HCT116 (cell line): ENCODE results near the gene CTAGE1. TPM values are rescaled to one million over a fixed set of nuclear protein-coding genes. Genes with fewer than 3 reads are reported as not detected.

Source experiments
- ATAC-seq: fragments of 200-7000 bp; cut with Tn5 transposase; 2 replicates; pipeline ENCODE4 v1.9.1; 2020; ENCODE audit warnings: mild to moderate bottlenecking, moderate library complexity
- BruUV-seq: library from RNA; stranded (reverse); fragments of 400-500 nt; replicated peaks from 2 replicates; lab custom pipeline; 2021; lab: Mats Ljungman, UMichigan
- CTCF ChIA-PET: fragments of 300-600 bp; sonication (Branson Sonifier 250); formaldehyde crosslinking; loops from one replicate; lab custom pipeline; 2021; ENCODE audit warnings: antibody characterized with exemption; lab: Charles Lee
- POLR2A ChIA-PET: fragments of 300-600, 350-600 bp; sonication (Branson Sonifier 250); formaldehyde crosslinking; loops from one replicate; lab custom pipeline; 2021; ENCODE audit warnings: antibody characterized with exemption; lab: Charles Lee
- RAD21 ChIA-PET, 2 experiments: fragments of 300-600 bp; sonication (Branson Sonifier 250); formaldehyde crosslinking; loops; one replicate each; lab custom pipeline; 2023; ENCODE audit warnings: low total read pairs in 2 of 2; ENCODE audit not compliant: uncharacterized antibody in 2 of 2, unreplicated experiment in 2 of 2, low non-redundant PET in 1 of 2; lab: Charles Lee
- DNase-seq: peaks from one replicate; pipeline ENCODE4 v3.0.0-alpha.2; 2010; ENCODE audit warnings: low read depth, low spot score
- H2AFZ ChIP-seq: fragments of 200-600 bp; shearing (Covaris generic), sonication (generic); 2 replicates; pipeline ENCODE4 v1.6.1; 2017; ENCODE audit warnings: low read depth, mixed run types, mixed read lengths, antibody characterized with exemption, low read length; ENCODE audit not compliant: poor library complexity, severe bottlenecking
- H3K27ac ChIP-seq: 2 replicates; pipeline ENCODE4 v1.5.1; 2012; ENCODE audit warnings: low read depth, low read length
- H3K27me3 ChIP-seq: fragments of 200-600 bp; sonication (generic); 2 replicates; pipeline ENCODE4 v1.6.1; 2016; ENCODE audit warnings: mixed run types, low read length, mixed read lengths; ENCODE audit not compliant: insufficient read depth
- H3K36me3 ChIP-seq, 2 experiments: fragments of 200-500 bp in 1 of 2; fragments of 200-600 bp in 1 of 2; sonication (Bioruptor generic) in 1 of 2; sonication (generic) in 1 of 2; 2 replicates each; pipeline versions ENCODE4 v1.5.1 to v1.6.1; 2014 to 2016; ENCODE audit warnings: low read length in 2 of 2, inconsistent platforms in 1 of 2, mixed read lengths in 1 of 2, mixed run types in 1 of 2; ENCODE audit not compliant: insufficient read depth in 2 of 2, control insufficient read depth in 1 of 2
- H3K4me1 ChIP-seq, 2 experiments: fragments of 200-600 bp in 1 of 2; sonication (generic) in 1 of 2; 2 replicates each; pipeline versions ENCODE4 v1.5.1 to v1.6.1; 2012 to 2017; ENCODE audit warnings: low read length in 2 of 2, inconsistent platforms in 1 of 2, mild to moderate bottlenecking in 1 of 2, mixed read lengths in 1 of 2, mixed run types in 1 of 2, moderate library complexity in 1 of 2; ENCODE audit not compliant: insufficient read depth in 2 of 2, control insufficient read depth in 1 of 2
- H3K4me2 ChIP-seq: fragments of 200-600 bp; sonication (generic); 2 replicates; pipeline ENCODE4 v1.6.1; 2017; ENCODE audit warnings: mixed run types, low read length, mixed read lengths
- H3K4me3 ChIP-seq, 2 experiments: fragments of 200-600 bp in 1 of 2; sonication (generic) in 1 of 2; replicated peaks in 1 of 2; 2 replicates each; pipeline ENCODE4 v1.5.1; 2011 to 2016; ENCODE audit warnings: low read length in 2 of 2, control low read depth in 1 of 2, low read depth in 1 of 2, mild to moderate bottlenecking in 1 of 2, mixed read lengths in 1 of 2, mixed run types in 1 of 2
- H3K79me2 ChIP-seq: fragments of 200-600 bp; sonication (generic); 2 replicates; pipeline ENCODE4 v1.6.1; 2017; ENCODE audit warnings: mild to moderate bottlenecking, mixed run types, low read length, moderate library complexity, mixed read lengths; ENCODE audit not compliant: insufficient read depth
- H3K9ac ChIP-seq: fragments of 200-600 bp; sonication (generic); 2 replicates; pipeline ENCODE4 v1.6.1; 2016; ENCODE audit warnings: low read length, mixed read lengths
- H3K9me2 ChIP-seq: fragments of 200-600 bp; sonication (generic), shearing (Covaris generic); 2 replicates; pipeline ENCODE4 v1.6.1; 2017; ENCODE audit warnings: mixed run types, mild to moderate bottlenecking, moderate library complexity; ENCODE audit not compliant: insufficient read depth
- H3K9me3 ChIP-seq, 2 experiments: fragments of 200-500 bp in 1 of 2; fragments of 200-600 bp in 1 of 2; sonication (Bioruptor generic) in 1 of 2; sonication (generic) in 1 of 2; 2 replicates each; pipeline ENCODE4 v1.6.1; 2014 to 2017; ENCODE audit warnings: low read length in 2 of 2, mixed read lengths in 2 of 2, inconsistent platforms in 1 of 2, low read depth in 1 of 2, mild to moderate bottlenecking in 1 of 2, mixed run types in 1 of 2, moderate library complexity in 1 of 2; ENCODE audit not compliant: control insufficient read depth in 1 of 2, insufficient read depth in 1 of 2
- H4K20me1 ChIP-seq: fragments of 200-600 bp; sonication (generic), shearing (Covaris generic); 2 replicates; pipeline ENCODE4 v1.6.1; 2017; ENCODE audit warnings: mixed run types, mild to moderate bottlenecking, moderate library complexity; ENCODE audit not compliant: insufficient read depth
- FOSL1 ChIP-seq: IDR thresholded peaks from 2 replicates; pipeline ENCODE4 v1.6.1; 2012; ENCODE audit warnings: low read depth
- POLR2AphosphoS5 ChIP-seq: IDR thresholded peaks from 2 replicates; pipeline ENCODE4 v1.6.1; 2011; ENCODE audit warnings: mild to moderate bottlenecking, low read depth, low read length, moderate library complexity
- SP1 ChIP-seq: IDR thresholded peaks from 2 replicates; pipeline ENCODE4 v1.6.1; 2012; ENCODE audit warnings: low read depth
- TCF7L2 ChIP-seq: IDR thresholded peaks from 2 replicates; pipeline ENCODE4 v1.7.0; 2011; ENCODE audit warnings: borderline replicate concordance, inconsistent platforms; ENCODE audit not compliant: insufficient read depth, insufficient read length; ENCODE audit errors: extremely low read depth
- ZFX ChIP-seq: fragments of 450-650 bp; IDR thresholded peaks from 2 replicates; pipeline ENCODE4 v1.6.1; 2017
- intact Hi-C: fragments of 100-400 bp; cut with micrococcal nuclease; formaldehyde crosslinking; loops from 2 replicates; pipeline ENCODE4 v1.10.0; 2022
- total RNA-seq: library from RNA; stranded (reverse); gene quantifications from one replicate; pipeline ENCODE4 v1.2.1, GENCODE V29; 2021; ENCODE audit not compliant: unreplicated experiment
- TF ChIP-seq, protein P1 (sequence below), 3 experiments: fragments of 200-600 bp in 1 of 3; sonication (generic) in 1 of 3; IDR thresholded peaks in 2 of 3; conservative IDR thresholded peaks in 1 of 3; 2 replicates each; pipeline ENCODE4 v1.5.1; 2012 to 2017; ENCODE audit warnings: low read depth in 2 of 3, low read length in 2 of 3, antibody characterized with exemption in 1 of 3, borderline replicate concordance in 1 of 3, control low read depth in 1 of 3, mild to moderate bottlenecking in 1 of 3, mixed read lengths in 1 of 3, mixed run types in 1 of 3, moderate library complexity in 1 of 3; ENCODE audit not compliant: insufficient read depth in 1 of 3
- TF ChIP-seq, protein P2 (sequence below): IDR thresholded peaks from 2 replicates; pipeline ENCODE4 v1.6.1; 2012

CTAGE1 gene
- total RNA-seq, 1 experiment from 2014 or later: not detected

DNA sequence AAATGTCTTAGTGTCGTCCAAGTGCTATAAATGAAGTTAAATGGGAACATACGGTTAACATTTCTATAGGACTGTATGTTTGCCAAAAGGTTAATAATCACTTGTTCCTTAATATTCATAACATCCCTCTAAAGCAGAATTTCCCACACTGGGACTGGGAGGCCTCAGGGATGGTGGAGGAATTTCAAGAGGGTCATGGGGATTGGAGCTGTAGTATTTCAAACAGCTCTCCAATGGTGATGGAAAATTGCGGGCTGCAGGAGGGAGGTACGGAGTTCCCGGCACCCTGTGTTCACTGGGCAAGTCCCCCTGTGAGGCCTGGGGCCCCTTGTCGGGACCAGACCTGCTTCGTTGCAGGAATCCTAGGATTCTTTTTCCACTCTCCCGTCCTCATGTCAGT lies 39.8 kb upstream of the CTAGE1 start:
- Histone ChIP-seq H3K27me3 (no peaks in the 10 kb centered on the region), H3K9me2 (no peaks in the 10 kb centered on the region), H3K9me3 (no peaks in the 10 kb centered on the region), H3K27ac (no peak overlapping the region), H2AFZ (no peak overlapping the region), H4K20me1 (no peaks in the 10 kb centered on the region), H3K4me2 (no peak overlapping the region), H3K4me3 (no peak overlapping the region), H3K9ac (no peak overlapping the region), H3K4me1 (no peaks in the 10 kb centered on the region), H3K79me2 (no peaks in the 10 kb centered on the region), H3K36me3 (no peaks in the 10 kb centered on the region)
- ATAC-seq (no peak), DNase-seq (no peak)
- BruUV-seq: no TSS peak
- TF ChIP-seq, protein P1, sequence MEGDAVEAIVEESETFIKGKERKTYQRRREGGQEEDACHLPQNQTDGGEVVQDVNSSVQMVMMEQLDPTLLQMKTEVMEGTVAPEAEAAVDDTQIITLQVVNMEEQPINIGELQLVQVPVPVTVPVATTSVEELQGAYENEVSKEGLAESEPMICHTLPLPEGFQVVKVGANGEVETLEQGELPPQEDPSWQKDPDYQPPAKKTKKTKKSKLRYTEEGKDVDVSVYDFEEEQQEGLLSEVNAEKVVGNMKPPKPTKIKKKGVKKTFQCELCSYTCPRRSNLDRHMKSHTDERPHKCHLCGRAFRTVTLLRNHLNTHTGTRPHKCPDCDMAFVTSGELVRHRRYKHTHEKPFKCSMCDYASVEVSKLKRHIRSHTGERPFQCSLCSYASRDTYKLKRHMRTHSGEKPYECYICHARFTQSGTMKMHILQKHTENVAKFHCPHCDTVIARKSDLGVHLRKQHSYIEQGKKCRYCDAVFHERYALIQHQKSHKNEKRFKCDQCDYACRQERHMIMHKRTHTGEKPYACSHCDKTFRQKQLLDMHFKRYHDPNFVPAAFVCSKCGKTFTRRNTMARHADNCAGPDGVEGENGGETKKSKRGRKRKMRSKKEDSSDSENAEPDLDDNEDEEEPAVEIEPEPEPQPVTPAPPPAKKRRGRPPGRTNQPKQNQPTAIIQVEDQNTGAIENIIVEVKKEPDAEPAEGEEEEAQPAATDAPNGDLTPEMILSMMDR (IDR thresholded peaks at IDR 0.05 in 2 of 3, conservative IDR thresholded peaks at IDR 0.05 in 1 of 3; ENCODE audit: borderline replicate concordance in 1 of 3, insufficient read depth in 1 of 3, low read depth in 2 of 3, low read length in 2 of 3): no peak
- CTCF ChIA-PET: no interaction called here
- intact Hi-C loops: no loop called here
- POLR2A ChIA-PET: no interaction called here
- RAD21 ChIA-PET: no interaction called here

DNA sequence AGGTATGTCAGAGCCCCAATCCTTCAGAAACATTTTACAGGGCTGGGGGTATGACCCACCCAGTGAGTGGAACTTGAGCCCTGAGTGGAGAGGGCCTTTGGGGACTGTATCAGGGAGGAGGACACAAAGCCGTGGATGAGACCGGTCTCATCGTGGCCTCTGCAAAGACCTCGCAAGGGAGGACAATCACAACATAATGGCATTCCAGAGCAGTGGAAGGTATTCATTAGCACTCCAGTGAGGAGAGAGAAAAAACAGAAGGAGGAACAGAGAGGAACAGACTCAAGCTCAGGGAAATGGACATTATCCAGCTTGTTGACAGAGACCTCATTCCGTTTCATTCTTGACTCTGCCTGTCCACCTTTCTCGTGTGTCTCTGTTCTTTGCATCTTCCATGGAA lies 38.8 kb upstream of the CTAGE1 start:
- intact Hi-C loops: no loop called here
- POLR2A ChIA-PET: no interaction called here
- BruUV-seq: no TSS peak
- H2AFZ ChIP-seq: no peak overlapping the region
- no peaks in the 10 kb centered on the region for H3K9me2 ChIP-seq
- H4K20me1 ChIP-seq: no peaks in the 10 kb centered on the region
- no peak for TF ChIP-seq ZFX
- no peak for TF ChIP-seq POLR2AphosphoS5
- no peak for TF ChIP-seq SP1
- TF ChIP-seq, protein P1 (IDR thresholded peaks at IDR 0.05 in 2 of 3, conservative IDR thresholded peaks at IDR 0.05 in 1 of 3; ENCODE audit: borderline replicate concordance in 1 of 3, insufficient read depth in 1 of 3, low read depth in 2 of 3, low read length in 2 of 3): no peak
- TF ChIP-seq TCF7L2: no peak
- no peak for TF ChIP-seq FOSL1
- TF ChIP-seq, protein P2, sequence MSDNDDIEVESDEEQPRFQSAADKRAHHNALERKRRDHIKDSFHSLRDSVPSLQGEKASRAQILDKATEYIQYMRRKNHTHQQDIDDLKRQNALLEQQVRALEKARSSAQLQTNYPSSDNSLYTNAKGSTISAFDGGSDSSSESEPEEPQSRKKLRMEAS: no peak
- CTCF ChIA-PET: no interaction called here
- no peaks in the 10 kb centered on the region for H3K36me3 ChIP-seq
- H3K27ac ChIP-seq: no peak overlapping the region
- H3K9ac ChIP-seq: no peak overlapping the region
- RAD21 ChIA-PET: no interaction called here
- no peaks in the 10 kb centered on the region for H3K9me3 ChIP-seq
- DNase-seq (no peak), ATAC-seq (no peak)
- H3K79me2 ChIP-seq: no peaks in the 10 kb centered on the region
- H3K27me3 ChIP-seq: no peaks in the 10 kb centered on the region
- H3K4me2 ChIP-seq: no peak overlapping the region
- H3K4me1 ChIP-seq: no peaks in the 10 kb centered on the region
- no peak overlapping the region for H3K4me3 ChIP-seq
